Measurements from ENCODE around the gene CNOT1.

CNOT1 gene

DNA sequence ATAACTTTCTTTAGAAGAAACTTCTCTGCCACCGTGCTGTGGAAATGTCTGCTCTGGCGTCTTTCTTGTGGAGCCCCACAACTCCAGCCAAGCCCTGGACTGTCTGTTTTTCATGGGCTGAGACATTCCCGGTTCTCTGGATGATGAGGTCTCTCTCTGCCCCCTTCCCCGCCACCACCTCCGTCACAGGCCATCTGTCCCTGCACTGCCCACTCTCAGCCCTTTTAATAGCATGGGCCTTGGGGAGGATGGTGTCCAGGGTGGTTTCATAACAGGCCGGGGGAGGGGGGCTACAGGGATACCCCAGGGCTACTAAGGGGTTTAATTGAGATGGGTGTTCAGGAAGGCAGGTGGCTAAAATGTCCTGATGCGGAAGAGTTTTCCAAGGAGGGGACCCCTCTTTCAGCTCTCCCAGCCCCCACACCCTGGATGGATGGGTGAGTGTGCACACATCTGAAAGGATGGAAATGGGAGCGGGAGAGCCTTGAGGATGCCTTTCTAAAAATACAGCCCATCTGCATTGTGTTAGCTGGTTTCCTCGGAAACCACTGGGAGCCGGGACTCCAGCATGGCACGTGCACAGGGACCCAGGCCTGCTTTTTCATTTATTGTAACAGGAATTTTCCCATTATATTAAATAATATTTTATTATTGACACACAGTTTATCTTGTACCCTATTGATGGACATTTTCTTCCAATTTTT, 144.3 kb downstream of the CNOT1 start:
- no peak for DNase-seq

GRCh38 chr16:58481931-58482330, 147.7 kb downstream of the CNOT1 start:
- no peak for DNase-seq

- no peak for DNase-seq
Observed at GRCh38 chr16:58481226-58481869, 148.3 kb downstream of the CNOT1 start.

DNA sequence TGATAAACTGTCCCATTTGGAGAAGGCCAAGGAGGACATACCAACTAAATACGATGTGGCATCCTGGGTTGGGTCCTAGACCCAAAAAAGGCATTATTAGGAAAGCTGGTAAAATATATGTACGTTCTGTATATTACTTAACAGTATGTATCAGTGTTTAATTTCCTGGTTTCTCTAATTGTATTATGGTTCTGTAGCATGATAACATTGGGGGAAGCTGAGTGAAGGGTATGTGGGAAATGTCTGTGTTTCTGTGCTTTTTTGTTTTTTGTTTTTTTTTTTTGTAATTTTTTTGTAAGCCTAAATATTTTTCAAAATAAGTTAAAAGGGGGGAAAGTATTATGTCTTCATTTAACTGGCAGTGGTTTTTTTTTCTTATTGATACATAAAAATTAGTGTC, 151.2 kb downstream of the CNOT1 start:
- no peak for DNase-seq

DNA sequence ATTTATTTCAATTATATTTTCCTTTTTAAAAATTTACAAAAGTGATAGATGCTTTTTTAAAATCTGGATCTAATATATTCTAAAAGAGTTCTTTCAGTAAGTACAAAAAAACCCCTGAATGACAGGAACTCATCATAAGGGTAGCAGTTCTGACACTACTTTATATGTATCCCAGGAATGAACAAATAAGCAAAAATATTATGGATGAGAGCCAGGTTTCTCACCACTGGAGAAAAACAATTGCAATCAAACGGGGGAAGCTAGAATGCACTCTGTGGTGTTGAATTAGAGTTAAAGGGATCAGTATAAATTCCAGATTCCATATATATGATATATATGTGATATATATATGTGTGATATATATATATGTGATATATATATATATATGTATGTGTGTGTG, 152.8 kb downstream of the CNOT1 start:
- DNase-seq, result no peak

DNA sequence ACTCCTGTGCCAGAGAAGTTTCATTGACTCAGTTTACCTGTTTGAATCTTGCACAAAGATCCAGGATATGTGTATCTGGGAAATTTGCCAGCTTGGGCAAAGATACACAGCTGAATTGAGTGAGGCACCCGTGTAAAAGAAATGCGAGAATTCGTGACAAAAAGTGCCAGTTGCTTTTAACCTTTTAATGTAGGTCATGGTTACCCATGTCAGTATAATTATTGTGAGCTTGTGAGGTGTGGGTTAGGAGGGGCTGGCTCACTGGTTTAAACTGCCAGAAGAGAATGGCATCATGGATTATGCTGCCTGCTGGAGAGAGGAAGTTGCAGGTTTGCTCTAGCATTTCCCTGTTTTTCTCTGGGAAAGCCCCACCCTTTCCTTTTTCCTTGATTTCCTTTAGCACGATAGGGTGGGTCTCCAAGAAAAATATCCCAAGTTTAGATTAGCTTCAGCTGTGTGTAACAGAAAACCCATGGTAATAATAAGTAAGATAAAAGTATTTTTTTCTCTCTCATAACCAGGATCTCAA, 154.5 kb downstream of the CNOT1 start:
- no peak for DNase-seq

- no peak for DNase-seq
Observed at GRCh38 chr16:58474296-58474695, 155.3 kb downstream of the CNOT1 start.

GRCh38 chr16:58472827-58473226, 156.8 kb downstream of the CNOT1 start:
- DNase-seq, result no peak

GRCh38 chr16:58472266-58472665, 157.4 kb downstream of the CNOT1 start:
- no peak for DNase-seq

- no peak for DNase-seq
Observed at GRCh38 chr16:58471209-58471975, 158.2 kb downstream of the CNOT1 start.
